Epithelial cell of proximal tubule (primary cell): ENCODE data around the gene CADM1. TPM values are rescaled to one million over a fixed set of nuclear protein-coding genes. Genes with fewer than 3 reads are reported as not detected.

ENCODE experiments used
- DNase-seq: peaks from one replicate; pipeline ENCODE4 v3.0.0-alpha.2; 2011; ENCODE audit warnings: low read depth
- H3K4me3 ChIP-seq: 2 replicates; pipeline ENCODE4 v1.5.1; 2011; ENCODE audit warnings: low read depth, mild to moderate bottlenecking, low read length
- total RNA-seq: library from RNA; depleted of rRNA; stranded (reverse); fragments of >200 nt; gene quantifications from 2 replicates; pipeline ENCODE4 v1.2.3, GENCODE V29; 2015
- TF ChIP-seq, protein P1 (sequence below): conservative IDR thresholded peaks from 2 replicates; pipeline ENCODE4 v1.5.1; 2012; ENCODE audit warnings: low read depth, mild to moderate bottlenecking, low read length

Gene CADM1
- total RNA-seq, 1 donor from 2014 or later, result 21.3 TPM

DNA sequence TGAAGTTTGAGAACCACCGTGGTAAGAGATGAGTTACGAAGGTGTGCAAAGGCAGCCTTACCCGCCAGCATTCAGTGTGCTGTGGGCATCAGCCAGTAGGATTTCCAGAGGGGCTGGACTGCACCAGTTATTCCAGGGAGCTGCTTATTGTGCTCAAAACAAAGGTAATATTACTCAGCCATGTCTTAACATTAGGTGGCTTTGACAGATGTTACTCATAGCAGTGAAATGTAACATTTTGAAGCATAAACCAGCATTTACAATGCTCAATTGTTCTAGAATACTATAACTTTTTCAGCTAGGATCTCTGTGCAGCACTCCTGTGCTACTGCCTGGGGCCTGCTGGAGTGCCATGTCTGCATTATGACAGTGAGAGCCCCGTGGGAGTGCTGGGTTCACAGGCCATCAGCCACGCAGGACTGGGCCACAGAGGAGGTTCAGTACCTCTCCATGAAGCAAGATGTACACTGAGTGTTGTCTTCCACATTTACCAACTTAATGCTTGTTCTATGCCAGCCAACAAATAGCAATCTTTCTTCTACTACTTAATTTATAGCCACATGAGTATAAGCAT, 238.1 kb downstream of the CADM1 start:
- H3K4me3 ChIP-seq, result no peak overlapping the region
- TF ChIP-seq, protein P1, sequence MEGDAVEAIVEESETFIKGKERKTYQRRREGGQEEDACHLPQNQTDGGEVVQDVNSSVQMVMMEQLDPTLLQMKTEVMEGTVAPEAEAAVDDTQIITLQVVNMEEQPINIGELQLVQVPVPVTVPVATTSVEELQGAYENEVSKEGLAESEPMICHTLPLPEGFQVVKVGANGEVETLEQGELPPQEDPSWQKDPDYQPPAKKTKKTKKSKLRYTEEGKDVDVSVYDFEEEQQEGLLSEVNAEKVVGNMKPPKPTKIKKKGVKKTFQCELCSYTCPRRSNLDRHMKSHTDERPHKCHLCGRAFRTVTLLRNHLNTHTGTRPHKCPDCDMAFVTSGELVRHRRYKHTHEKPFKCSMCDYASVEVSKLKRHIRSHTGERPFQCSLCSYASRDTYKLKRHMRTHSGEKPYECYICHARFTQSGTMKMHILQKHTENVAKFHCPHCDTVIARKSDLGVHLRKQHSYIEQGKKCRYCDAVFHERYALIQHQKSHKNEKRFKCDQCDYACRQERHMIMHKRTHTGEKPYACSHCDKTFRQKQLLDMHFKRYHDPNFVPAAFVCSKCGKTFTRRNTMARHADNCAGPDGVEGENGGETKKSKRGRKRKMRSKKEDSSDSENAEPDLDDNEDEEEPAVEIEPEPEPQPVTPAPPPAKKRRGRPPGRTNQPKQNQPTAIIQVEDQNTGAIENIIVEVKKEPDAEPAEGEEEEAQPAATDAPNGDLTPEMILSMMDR, result no peak
- no peak for DNase-seq

GRCh38 chr11:115263799-115264656, 240.2 kb downstream of the CADM1 start:
- DNase-seq, result no peak
- TF ChIP-seq, protein P1, result no peak
- no peak overlapping the region for H3K4me3 ChIP-seq

GRCh38 chr11:115258216-115258615, 246.0 kb downstream of the CADM1 start:
- no peak for DNase-seq
- TF ChIP-seq, protein P1, result no peak
- H3K4me3 ChIP-seq, result no peak overlapping the region

DNA sequence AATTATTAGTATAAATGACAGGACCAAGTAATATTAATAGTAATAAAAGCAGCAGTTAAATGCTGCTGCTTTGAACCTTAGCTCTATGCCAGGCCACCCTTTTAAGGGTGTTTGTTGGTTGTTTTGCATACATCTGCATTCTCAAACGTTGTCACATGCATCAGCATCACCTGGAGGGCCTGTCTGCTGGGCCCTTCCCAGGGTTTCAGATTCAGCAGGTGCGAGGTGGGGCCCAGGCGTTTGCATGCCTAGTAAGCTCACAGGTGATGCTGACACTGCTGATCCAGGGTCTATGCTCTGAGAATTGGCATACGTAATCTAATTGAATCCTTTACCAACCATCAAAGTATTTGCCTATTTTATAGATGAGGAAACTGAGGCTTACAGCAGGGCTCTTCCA, 246.5 kb downstream of the CADM1 start:
- no peak overlapping the region for H3K4me3 ChIP-seq
- TF ChIP-seq, protein P1, result no peak

GRCh38 chr11:115257270-115257669, 246.9 kb downstream of the CADM1 start:
- DNase-seq, result no peak
- no peak overlapping the region for H3K4me3 ChIP-seq
- TF ChIP-seq, protein P1, result no peak

More for the DNA sequence above, 246.5 kb downstream of the CADM1 start:
- DNase-seq, result no peak

- DNase-seq, result no peak
- no peak overlapping the region for H3K4me3 ChIP-seq
- TF ChIP-seq, protein P1, result no peak
These were observed 247.6 kb downstream of the CADM1 start for GRCh38 chr11:115256397-115257197.
